Heart right ventricle (tissue), 16 donors: ENCODE results near the gene LRRC8E. TPM values are rescaled to one million over a fixed set of nuclear protein-coding genes. Genes with fewer than 3 reads are reported as not detected.

Experiments
- ATAC-seq, 8 donors: fragments of 200-7000 bp; cut with Tn5 transposase; one replicate each; pipeline ENCODE4 v1.9.1; 2020; ENCODE audit warnings: mild to moderate bottlenecking in 8 of 8, moderate library complexity in 8 of 8, moderate number of reproducible peaks in 1 of 8
- DNase-seq, 2 donors: peaks; one replicate each; pipeline ENCODE4 v3.0.0-alpha.2; 2020
- H3K27ac ChIP-seq, 10 donors: fragments of 200-600 bp; sonication (generic) in 2 of 10; one replicate each; pipeline versions ENCODE4 v1.5.0 to v1.8.0; 2020 to 2022; ENCODE audit warnings: mild to moderate bottlenecking in 3 of 10
- H3K27me3 ChIP-seq, 7 donors: fragments of 200-600 bp; one replicate each; pipeline ENCODE4 v1.8.0; 2021 to 2022; ENCODE audit warnings: mild to moderate bottlenecking in 2 of 7
- H3K36me3 ChIP-seq, 9 donors: fragments of 200-600 bp; sonication (generic) in 1 of 9; one replicate each; pipeline versions ENCODE4 v1.5.0 to v1.8.0; 2020 to 2022; ENCODE audit warnings: mild to moderate bottlenecking in 2 of 9
- H3K4me1 ChIP-seq, 9 donors: fragments of 200-600 bp; sonication (generic) in 1 of 9; one replicate each; pipeline versions ENCODE4 v1.5.0 to v1.8.0; 2020 to 2022; ENCODE audit warnings: mild to moderate bottlenecking in 4 of 9
- H3K4me3 ChIP-seq, 10 donors: fragments of 200-600 bp; sonication (generic) in 2 of 10; one replicate each; pipeline versions ENCODE4 v1.5.0 to v1.8.0; 2020 to 2022; ENCODE audit warnings: mild to moderate bottlenecking in 7 of 10, moderate library complexity in 2 of 10
- H3K9me3 ChIP-seq, 11 donors: fragments of 200-600 bp in 10 of 11; sonication (generic) in 2 of 11; one replicate each; pipeline versions ENCODE4 v1.5.0 to v1.8.0; 2013 to 2022; ENCODE audit warnings: mild to moderate bottlenecking in 2 of 11, control low read depth in 1 of 11, moderate library complexity in 1 of 11
- WGBS, 2 donors: extraction: QIAGEN DNeasy Blood & Tissue Kit; methylation state at CpG; one replicate each; pipeline ENCODE4 v1.1.7; 2013; ENCODE audit warnings: inconsistent platforms in 1 of 2; 5-methylcytosine and 5-hydroxymethylcytosine counted together
- intact Hi-C, 10 donors: fragments of 100-400 bp; cut with DNase I; formaldehyde crosslinking; loops; one replicate each; pipeline versions ENCODE4 v1.11.1 to v1.14.2; 2022
- polyA plus RNA-seq, 2 donors: library from polyadenylated mRNA; stranded (reverse); fragments of 200-250 nt; gene quantifications; one replicate each; pipeline ENCODE4 v1.2.3, GENCODE V29; 2013
- total RNA-seq, 10 donors: library from RNA; stranded (reverse); fragmentation: NEBNext Ultra II Directional in 3 of 10; extraction: Animal tissue kit (Norgen Biotek cat#: 25700) in 3 of 10; gene quantifications; one replicate each; pipeline versions ENCODE4 v1.2.1 to v1.2.4, GENCODE V29; 2021 to 2023
- TF ChIP-seq, protein P1 (sequence below), 9 donors: fragments of 200-600 bp; sonication (generic) in 2 of 9; IDR thresholded peaks; one replicate each; pipeline versions ENCODE4 v1.5.0 to v1.8.0; 2021 to 2022; ENCODE audit warnings: antibody characterized with exemption in 9 of 9, mild to moderate bottlenecking in 5 of 9, moderate library complexity in 1 of 9
- donor health status: Arrhythmogenic right ventricular cardiomyopathy.
- donor health status: ischemic (EF 13 %, LVEDD 7.1; RV severe dilation, severe dysfunction).
- donor health status: healthy with polysubstance abuse.
- donor health status: DM: no; HTN: yes; CAD: no.
- donor health status: DM: no; HTN: no; CAD: no.
- donor health status: ischemic (EF 25% LVEDD 6.9; RV normal size, moderate dysfunction).
- donor health status: ischemic (EF 25% LVEDD 5.7; RV mildly dilated, moderate dysfunction).
- donor health status: healthy.
- donor health status: DM: yes; HTN: yes; CAD: no.
- donor health status: Ischemic cardiomyopathy.
- donor health status: ischemic (EF 35%, LVEDD 5.7; RV mildly dilated, moderate dysfunction).
- donor health status: nonischemic (EF 11% LVEDD 7.7; RV severe dilation, severe dysfunction).
- donor health status: DM: yes; HTN: yes; CAD: no.
- donor health status: PGD.
- donor health status: ischemic (EF 29% LVEDD 5.4; RV normal size, mild dysfunction).
- donor health status: nonischemic (EF 23%, LVEDD 6.1; RV moderate dilation, normal function).

The LRRC8E gene
- total and polyA plus RNA-seq, 12 donors = 0.33 to 3.3 (median 0.99) TPM

DNA sequence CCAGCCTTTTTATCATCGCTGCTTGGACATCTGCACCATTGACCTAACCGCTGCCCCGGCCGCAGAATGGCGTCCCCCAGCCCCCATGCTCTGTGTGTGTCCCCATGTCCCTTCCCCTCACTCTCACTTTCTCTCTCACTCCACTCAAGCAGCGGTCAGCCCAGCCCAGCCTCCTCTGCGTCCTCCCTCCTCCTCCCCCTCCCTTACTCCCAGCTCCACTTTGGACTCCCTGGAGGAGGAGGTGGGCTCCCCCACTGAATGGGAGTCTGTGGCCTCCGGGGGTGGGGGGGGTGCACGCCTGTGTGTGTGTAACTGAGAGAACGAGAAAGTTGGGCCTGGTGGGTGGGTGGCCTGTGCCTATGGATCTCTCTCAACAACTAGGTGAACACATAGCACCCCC, 17.5 kb downstream of the LRRC8E start:
- DNase-seq = no peak
- Histone ChIP-seq H3K36me3 (peaks cover 0 to 40% (median 12%) of the 10 kb centered on the region in 9 donors), H3K9me3 (no peaks in the 10 kb centered on the region), H3K4me3 (no peak overlapping the region), H3K27ac (no peak overlapping the region), H3K4me1 (peaks cover 14 to 62% (median 41%) of the 10 kb centered on the region in 9 donors), H3K27me3 (no peaks in the 10 kb centered on the region)
- no peak for ATAC-seq
- intact Hi-C loops = no loop called here
- 83 to 88% methylated on average over 10 of the region's 10 CpGs for WGBS, 2 donors
- TF ChIP-seq, protein P1, sequence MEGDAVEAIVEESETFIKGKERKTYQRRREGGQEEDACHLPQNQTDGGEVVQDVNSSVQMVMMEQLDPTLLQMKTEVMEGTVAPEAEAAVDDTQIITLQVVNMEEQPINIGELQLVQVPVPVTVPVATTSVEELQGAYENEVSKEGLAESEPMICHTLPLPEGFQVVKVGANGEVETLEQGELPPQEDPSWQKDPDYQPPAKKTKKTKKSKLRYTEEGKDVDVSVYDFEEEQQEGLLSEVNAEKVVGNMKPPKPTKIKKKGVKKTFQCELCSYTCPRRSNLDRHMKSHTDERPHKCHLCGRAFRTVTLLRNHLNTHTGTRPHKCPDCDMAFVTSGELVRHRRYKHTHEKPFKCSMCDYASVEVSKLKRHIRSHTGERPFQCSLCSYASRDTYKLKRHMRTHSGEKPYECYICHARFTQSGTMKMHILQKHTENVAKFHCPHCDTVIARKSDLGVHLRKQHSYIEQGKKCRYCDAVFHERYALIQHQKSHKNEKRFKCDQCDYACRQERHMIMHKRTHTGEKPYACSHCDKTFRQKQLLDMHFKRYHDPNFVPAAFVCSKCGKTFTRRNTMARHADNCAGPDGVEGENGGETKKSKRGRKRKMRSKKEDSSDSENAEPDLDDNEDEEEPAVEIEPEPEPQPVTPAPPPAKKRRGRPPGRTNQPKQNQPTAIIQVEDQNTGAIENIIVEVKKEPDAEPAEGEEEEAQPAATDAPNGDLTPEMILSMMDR (IDR thresholded peaks at IDR 0.05) = no peak

DNA sequence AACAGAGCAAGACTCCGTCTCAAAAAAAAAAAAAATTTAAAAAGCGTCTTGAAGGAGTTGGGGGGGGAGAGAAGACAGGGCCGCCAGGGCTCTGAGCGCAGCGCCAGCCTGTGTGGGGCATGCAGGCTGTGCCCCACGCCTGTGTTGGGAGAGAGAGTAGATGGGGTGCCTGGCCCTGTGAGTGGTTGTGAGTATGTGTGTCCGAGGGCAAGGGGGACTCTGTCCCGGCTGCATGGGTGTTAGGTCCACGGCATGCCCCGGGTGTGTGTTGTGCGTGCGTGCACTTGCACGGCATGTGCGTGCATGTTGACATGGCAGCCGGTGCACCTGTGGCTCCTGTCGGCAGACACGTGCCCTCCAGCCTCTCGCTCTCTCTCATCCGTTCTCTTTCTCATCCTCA, 18.8 kb downstream of the LRRC8E start:
- peaks cover 0 to 53% (median 25%) of the 10 kb centered on the region in 9 donors for H3K36me3 ChIP-seq
- no peaks in the 10 kb centered on the region for H3K9me3 ChIP-seq
- H3K27me3 ChIP-seq = peaks cover 0 to 8% (median 0%) of the 10 kb centered on the region in 7 donors
- DNase-seq (no peak), ATAC-seq (no peak)
- peaks cover 14 to 62% (median 41%) of the 10 kb centered on the region in 9 donors for H3K4me1 ChIP-seq
- no peak overlapping the region for H3K27ac ChIP-seq
- no peak overlapping the region for H3K4me3 ChIP-seq
- WGBS, 2 donors = 93 to 96% methylated on average over 19 of the region's 19 CpGs
- TF ChIP-seq, protein P1 (IDR thresholded peaks at IDR 0.05) = no peak
- intact Hi-C loops = no loop called here

DNA sequence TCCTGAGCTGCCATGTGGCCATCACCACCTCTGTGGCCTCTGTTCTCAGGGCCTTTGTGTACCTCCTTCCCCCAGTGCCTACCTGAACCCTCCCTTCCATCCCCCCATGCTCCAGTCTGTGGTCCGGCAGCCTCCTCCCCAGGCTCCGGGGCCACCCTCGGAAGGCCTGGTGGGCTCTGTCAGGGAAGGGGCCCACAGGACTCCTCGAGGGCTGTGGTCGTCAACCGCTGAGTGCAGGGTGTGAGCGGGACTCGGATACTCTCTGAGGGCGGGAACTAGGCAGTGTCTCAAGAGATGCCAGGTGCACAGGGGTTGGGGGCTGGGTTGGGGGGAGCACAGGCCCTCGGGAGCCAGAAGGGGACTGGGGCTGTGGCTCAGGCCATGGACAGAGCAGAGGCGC, 19.2 kb downstream of the LRRC8E start:
- Histone ChIP-seq H3K27me3 (peaks cover 0 to 8% (median 0%) of the 10 kb centered on the region in 7 donors), H3K4me1 (peaks cover 14 to 60% (median 40%) of the 10 kb centered on the region in 9 donors), H3K9me3 (no peaks in the 10 kb centered on the region), H3K27ac (no peak overlapping the region), H3K4me3 (no peak overlapping the region), H3K36me3 (peaks cover 3 to 57% (median 29%) of the 10 kb centered on the region in 9 donors)
- no peak for DNase-seq
- 94% methylated on average over 11 of the region's 11 CpGs for WGBS, 2 donors
- intact Hi-C loops = no loop called here
- TF ChIP-seq, protein P1 (IDR thresholded peaks at IDR 0.05) = no peak
- ATAC-seq = no peak

DNA sequence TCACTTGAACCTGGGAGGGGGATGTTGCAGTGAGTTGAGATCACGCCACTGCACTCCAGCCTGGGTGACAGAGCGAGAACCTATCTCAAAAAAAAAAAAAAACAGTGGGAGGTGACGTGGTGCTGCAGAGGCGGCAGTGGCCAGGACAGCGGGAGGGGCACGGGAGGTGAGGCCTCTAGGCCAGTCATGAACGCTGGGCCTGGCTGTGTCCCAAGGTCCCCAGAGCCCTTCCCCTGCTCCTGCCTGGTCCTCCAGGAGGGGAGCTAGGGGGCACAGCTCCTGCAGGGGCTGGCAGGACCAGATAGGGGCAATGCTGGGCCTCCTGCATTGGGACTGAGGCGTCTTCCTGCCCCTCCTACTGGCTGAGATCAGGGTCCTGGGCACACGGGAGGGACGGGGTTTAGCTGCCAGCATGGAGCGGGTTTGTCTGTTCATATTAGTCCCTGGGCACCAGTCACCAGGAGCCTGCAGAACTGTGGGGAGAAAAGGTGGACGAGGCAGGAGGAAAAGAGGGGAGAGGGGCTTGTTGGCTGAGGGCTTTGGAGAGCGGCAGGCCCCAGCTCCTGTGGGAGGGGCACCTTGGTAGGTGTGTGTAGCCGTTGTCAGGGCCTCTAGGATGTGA, 19.9 kb downstream of the LRRC8E start:
- TF ChIP-seq, protein P1 (IDR thresholded peaks at IDR 0.05) = no peak
- no peak for ATAC-seq
- Histone ChIP-seq H3K4me3 (no peak overlapping the region), H3K4me1 (peaks cover 11 to 54% (median 33%) of the 10 kb centered on the region in 9 donors), H3K27ac (peak overlapping the region in 1 of 10 donors; percentile 36), H3K27me3 (peaks cover 0 to 8% (median 0%) of the 10 kb centered on the region in 7 donors), H3K9me3 (no peaks in the 10 kb centered on the region), H3K36me3 (peaks cover 4 to 63% (median 33%) of the 10 kb centered on the region in 9 donors)
- WGBS, 2 donors = 59 to 65% methylated on average over 14 of the region's 14 CpGs
- no peak for DNase-seq
- intact Hi-C loops = no loop called here
